ENCODE results near the gene ELF1.

DNA sequence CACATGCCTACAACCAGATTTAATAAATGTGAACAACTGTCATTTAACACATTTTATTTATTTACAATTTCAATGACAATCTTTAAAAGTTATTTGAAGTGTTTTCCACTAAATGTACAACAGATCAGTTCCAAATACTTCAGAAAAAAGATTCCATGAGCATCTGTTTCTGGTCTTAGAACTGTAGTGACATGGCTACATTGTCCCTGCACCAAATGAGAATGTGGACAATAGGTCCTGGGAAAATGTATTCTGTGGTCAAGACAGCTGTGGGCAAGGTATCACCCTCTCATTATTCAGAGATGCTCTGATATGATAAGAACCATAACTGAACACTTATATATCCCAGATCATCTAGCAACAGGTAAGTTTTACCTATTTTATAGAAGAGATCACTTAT lies 43.7 kb downstream of the ELF1 start:
- TF ChIP-seq CTCF (conservative IDR thresholded peaks at IDR 0.05; ENCODE audit: low read depth, low read length): no peak
- no peak for TF ChIP-seq POLR2A (IDR thresholded peaks at IDR 0.05; ENCODE audit: low read depth, low read length)
- TF ChIP-seq SMC3 (IDR thresholded peaks at IDR 0.05; ENCODE audit: low read depth, low read length): no peak
- no peak for TF ChIP-seq RAD21 (IDR thresholded peaks at IDR 0.05; ENCODE audit: low read length)
